ENCODE results near the gene ABCB6. TPM values are rescaled to one million over a fixed set of nuclear protein-coding genes. Genes with fewer than 3 reads are reported as not detected.

The ABCB6 gene
- total RNA-seq, 1 donor from 2014 or later: 27.5 TPM

DNA sequence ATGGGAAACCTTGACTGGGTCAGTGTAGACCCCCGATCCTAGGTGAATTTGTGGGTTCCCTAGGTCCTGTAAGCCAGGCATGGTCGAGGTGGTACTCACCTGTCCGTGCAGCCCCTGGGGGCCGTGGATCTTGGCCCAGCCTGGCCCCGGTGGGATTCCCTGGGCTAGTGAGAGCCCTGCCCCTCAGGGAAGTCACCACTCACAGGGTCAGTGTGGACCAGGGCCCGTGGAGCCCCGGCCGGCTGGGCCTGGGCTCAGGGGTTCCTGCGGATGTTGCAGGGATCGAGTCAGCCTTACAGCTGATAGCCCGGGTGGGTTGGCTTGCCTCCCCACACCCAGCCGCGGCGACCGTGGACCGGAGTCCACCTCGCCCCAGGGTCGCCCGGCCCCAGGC is 10.2 kb upstream of the ABCB6 start:
- no peaks in the 10 kb centered on the region for H3K9me3 Mint-ChIP-seq (ENCODE audit: unreplicated experiment)
- H3K27ac Mint-ChIP-seq (ENCODE audit: unreplicated experiment): peak overlapping the region; percentile 71
- DNase-seq (ENCODE audit: extremely low spot score, unreplicated experiment): no peak
- TF ChIP-seq, protein P1, sequence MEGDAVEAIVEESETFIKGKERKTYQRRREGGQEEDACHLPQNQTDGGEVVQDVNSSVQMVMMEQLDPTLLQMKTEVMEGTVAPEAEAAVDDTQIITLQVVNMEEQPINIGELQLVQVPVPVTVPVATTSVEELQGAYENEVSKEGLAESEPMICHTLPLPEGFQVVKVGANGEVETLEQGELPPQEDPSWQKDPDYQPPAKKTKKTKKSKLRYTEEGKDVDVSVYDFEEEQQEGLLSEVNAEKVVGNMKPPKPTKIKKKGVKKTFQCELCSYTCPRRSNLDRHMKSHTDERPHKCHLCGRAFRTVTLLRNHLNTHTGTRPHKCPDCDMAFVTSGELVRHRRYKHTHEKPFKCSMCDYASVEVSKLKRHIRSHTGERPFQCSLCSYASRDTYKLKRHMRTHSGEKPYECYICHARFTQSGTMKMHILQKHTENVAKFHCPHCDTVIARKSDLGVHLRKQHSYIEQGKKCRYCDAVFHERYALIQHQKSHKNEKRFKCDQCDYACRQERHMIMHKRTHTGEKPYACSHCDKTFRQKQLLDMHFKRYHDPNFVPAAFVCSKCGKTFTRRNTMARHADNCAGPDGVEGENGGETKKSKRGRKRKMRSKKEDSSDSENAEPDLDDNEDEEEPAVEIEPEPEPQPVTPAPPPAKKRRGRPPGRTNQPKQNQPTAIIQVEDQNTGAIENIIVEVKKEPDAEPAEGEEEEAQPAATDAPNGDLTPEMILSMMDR (IDR thresholded peaks at IDR 0.05): no peak
- peaks cover 30% of the 10 kb centered on the region for H3K36me3 Mint-ChIP-seq (ENCODE audit: unreplicated experiment)
- no peaks in the 10 kb centered on the region for H3K27me3 Mint-ChIP-seq (ENCODE audit: unreplicated experiment)
- peaks cover 26% of the 10 kb centered on the region for H3K4me1 Mint-ChIP-seq (ENCODE audit: unreplicated experiment)
- peak overlapping the region; percentile 95 for H3K4me3 Mint-ChIP-seq (ENCODE audit: unreplicated experiment)

GRCh38 chr2:219228041-219228910 is 9.5 kb upstream of the ABCB6 start:
- Mint-ChIP-seq H3K9me3 (ENCODE audit: unreplicated experiment) (no peaks in the 10 kb centered on the region), H3K4me3 (ENCODE audit: unreplicated experiment) (peak overlapping the region; percentile 95), H3K27ac (ENCODE audit: unreplicated experiment) (peak overlapping the region; percentile 71), H3K27me3 (ENCODE audit: unreplicated experiment) (no peaks in the 10 kb centered on the region), H3K36me3 (ENCODE audit: unreplicated experiment) (peaks cover 28% of the 10 kb centered on the region), H3K4me1 (ENCODE audit: unreplicated experiment) (peaks cover 26% of the 10 kb centered on the region)
- no peak for DNase-seq (ENCODE audit: extremely low spot score, unreplicated experiment)
- TF ChIP-seq, protein P1 (IDR thresholded peaks at IDR 0.05): no peak

DNA sequence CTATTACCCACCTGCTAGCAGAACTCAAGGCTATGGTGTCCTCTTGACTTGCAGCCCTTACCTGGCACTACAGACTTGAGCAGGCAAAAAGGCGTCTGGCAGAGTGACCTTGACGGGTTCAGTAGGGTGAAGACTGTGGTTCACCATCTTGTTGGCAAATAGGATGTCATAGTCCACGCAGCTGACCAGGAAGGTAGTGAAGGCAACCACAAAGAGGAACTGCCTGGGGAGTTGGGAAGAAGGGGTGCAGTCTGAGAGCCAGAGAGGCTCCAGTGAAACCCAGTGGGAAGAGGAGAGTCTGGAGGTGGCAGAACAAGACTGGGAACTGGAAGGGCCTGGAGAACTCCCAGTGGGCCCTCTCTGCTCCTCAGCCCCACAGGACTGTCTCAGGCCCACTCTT is 6.6 kb upstream of the ABCB6 start:
- TF ChIP-seq, protein P1 (IDR thresholded peaks at IDR 0.05): no peak
- Mint-ChIP-seq H3K9me3 (ENCODE audit: unreplicated experiment) (no peaks in the 10 kb centered on the region), H3K4me3 (ENCODE audit: unreplicated experiment) (no peak overlapping the region), H3K36me3 (ENCODE audit: unreplicated experiment) (peaks cover 33% of the 10 kb centered on the region), H3K4me1 (ENCODE audit: unreplicated experiment) (peaks cover 17% of the 10 kb centered on the region), H3K27ac (ENCODE audit: unreplicated experiment) (no peak overlapping the region), H3K27me3 (ENCODE audit: unreplicated experiment) (no peaks in the 10 kb centered on the region)
- no peak for DNase-seq (ENCODE audit: extremely low spot score, unreplicated experiment)

- H3K27me3 Mint-ChIP-seq (ENCODE audit: unreplicated experiment): no peaks in the 10 kb centered on the region
Measured at GRCh38 chr2:219223831-219224610, 5.3 kb upstream of the ABCB6 start.

More at GRCh38 chr2:219223831-219224610, 5.3 kb upstream of the ABCB6 start:
- no peaks in the 10 kb centered on the region for H3K9me3 Mint-ChIP-seq (ENCODE audit: unreplicated experiment)
- TF ChIP-seq, protein P1 (IDR thresholded peaks at IDR 0.05): no peak
- H3K4me1 Mint-ChIP-seq (ENCODE audit: unreplicated experiment): peaks cover 23% of the 10 kb centered on the region
- peaks cover 39% of the 10 kb centered on the region for H3K36me3 Mint-ChIP-seq (ENCODE audit: unreplicated experiment)
- no peak for DNase-seq (ENCODE audit: extremely low spot score, unreplicated experiment)
- no peak overlapping the region for H3K27ac Mint-ChIP-seq (ENCODE audit: unreplicated experiment)
- H3K4me3 Mint-ChIP-seq (ENCODE audit: unreplicated experiment): no peak overlapping the region

All from osteocyte (in vitro differentiated cells).